HUES48 (cell line): Measurements from ENCODE around the gene BCLAF1.

Experiments used
- H3K27ac ChIP-seq: one replicate; pipeline ENCODE4 v1.7.0; 2013; ENCODE audit warnings: low read depth, low read length, inconsistent platforms
- H3K27me3 ChIP-seq: 2 replicates; pipeline ENCODE4 v1.6.1; 2013; ENCODE audit warnings: mild to moderate bottlenecking, low read length; ENCODE audit not compliant: control insufficient read depth, insufficient read depth
- H3K36me3 ChIP-seq: 2 replicates; pipeline ENCODE4 v1.6.1; 2013; ENCODE audit warnings: low read length; ENCODE audit not compliant: control insufficient read depth, insufficient read depth
- H3K4me1 ChIP-seq: 2 replicates; pipeline ENCODE4 v1.6.1; 2013; ENCODE audit warnings: mild to moderate bottlenecking, low read length; ENCODE audit not compliant: control insufficient read depth, insufficient read depth
- H3K4me3 ChIP-seq: 2 replicates; pipeline ENCODE4 v1.5.1; 2013; ENCODE audit warnings: mild to moderate bottlenecking, low read depth, low read length
- H3K9ac ChIP-seq: 2 replicates; pipeline ENCODE4 v1.6.1; 2013; ENCODE audit warnings: mild to moderate bottlenecking, low read depth, low read length, moderate library complexity
- H3K9me3 ChIP-seq: 2 replicates; pipeline ENCODE4 v1.6.1; 2013; ENCODE audit warnings: low read length; ENCODE audit not compliant: control insufficient read depth, insufficient read depth

Gene BCLAF1

GRCh38 chr6:136216503-136217401 lies 72.9 kb downstream of the BCLAF1 start:
- Histone ChIP-seq H3K36me3 (no peaks in the 10 kb centered on the region), H3K4me3 (no peak overlapping the region), H3K27me3 (no peaks in the 10 kb centered on the region), H3K9me3 (no peaks in the 10 kb centered on the region), H3K9ac (no peak overlapping the region), H3K27ac (no peak overlapping the region), H3K4me1 (no peaks in the 10 kb centered on the region)

GRCh38 chr6:136213853-136214252 lies 75.8 kb downstream of the BCLAF1 start:
- H3K27me3 ChIP-seq: no peaks in the 10 kb centered on the region
- H3K9ac ChIP-seq: no peak overlapping the region
- H3K4me3 ChIP-seq: no peak overlapping the region
- H3K4me1 ChIP-seq: no peaks in the 10 kb centered on the region
- H3K27ac ChIP-seq: no peak overlapping the region
- H3K36me3 ChIP-seq: no peaks in the 10 kb centered on the region
- no peaks in the 10 kb centered on the region for H3K9me3 ChIP-seq

- Histone ChIP-seq H3K36me3 (no peaks in the 10 kb centered on the region), H3K27ac (no peak overlapping the region), H3K4me1 (no peaks in the 10 kb centered on the region), H3K4me3 (no peak overlapping the region), H3K27me3 (no peaks in the 10 kb centered on the region), H3K9me3 (no peaks in the 10 kb centered on the region), H3K9ac (no peak overlapping the region)
Measured at GRCh38 chr6:136213012-136213539, 76.6 kb downstream of the BCLAF1 start.

- H3K4me3 ChIP-seq: no peak overlapping the region
- no peaks in the 10 kb centered on the region for H3K36me3 ChIP-seq
- H3K9me3 ChIP-seq: no peaks in the 10 kb centered on the region
- no peak overlapping the region for H3K9ac ChIP-seq
- no peak overlapping the region for H3K27ac ChIP-seq
- H3K27me3 ChIP-seq: no peaks in the 10 kb centered on the region
- H3K4me1 ChIP-seq: no peaks in the 10 kb centered on the region
Measured at GRCh38 chr6:136212608-136213007, 77.0 kb downstream of the BCLAF1 start.

- Histone ChIP-seq H3K9ac (no peak overlapping the region), H3K36me3 (no peaks in the 10 kb centered on the region), H3K27me3 (no peaks in the 10 kb centered on the region), H3K4me1 (no peaks in the 10 kb centered on the region), H3K27ac (no peak overlapping the region), H3K9me3 (no peaks in the 10 kb centered on the region), H3K4me3 (no peak overlapping the region)
Measured at GRCh38 chr6:136210398-136211165, 79.1 kb downstream of the BCLAF1 start.

GRCh38 chr6:136209496-136209895 lies 80.2 kb downstream of the BCLAF1 start:
- Histone ChIP-seq H3K9ac (no peak overlapping the region), H3K27ac (no peak overlapping the region), H3K36me3 (no peaks in the 10 kb centered on the region), H3K4me3 (no peak overlapping the region), H3K4me1 (no peaks in the 10 kb centered on the region), H3K9me3 (no peaks in the 10 kb centered on the region), H3K27me3 (no peaks in the 10 kb centered on the region)

GRCh38 chr6:136208783-136209182 lies 80.9 kb downstream of the BCLAF1 start:
- Histone ChIP-seq H3K4me3 (no peak overlapping the region), H3K4me1 (no peaks in the 10 kb centered on the region), H3K27ac (no peak overlapping the region), H3K27me3 (no peaks in the 10 kb centered on the region), H3K36me3 (no peaks in the 10 kb centered on the region), H3K9ac (no peak overlapping the region), H3K9me3 (no peaks in the 10 kb centered on the region)
